HuH-7 (cell line): ENCODE results near the gene PODXL2.
"Not testable (repeated sequence)": the region's sequence is repeated elsewhere in the genome, so short reads cannot be mapped to it uniquely, and the experiment has no call there.

Experiments
- DNase-seq: peaks from one replicate; pipeline ENCODE4 v3.0.0; 2011; ENCODE audit warnings: low spot score

The PODXL2 gene

DNA sequence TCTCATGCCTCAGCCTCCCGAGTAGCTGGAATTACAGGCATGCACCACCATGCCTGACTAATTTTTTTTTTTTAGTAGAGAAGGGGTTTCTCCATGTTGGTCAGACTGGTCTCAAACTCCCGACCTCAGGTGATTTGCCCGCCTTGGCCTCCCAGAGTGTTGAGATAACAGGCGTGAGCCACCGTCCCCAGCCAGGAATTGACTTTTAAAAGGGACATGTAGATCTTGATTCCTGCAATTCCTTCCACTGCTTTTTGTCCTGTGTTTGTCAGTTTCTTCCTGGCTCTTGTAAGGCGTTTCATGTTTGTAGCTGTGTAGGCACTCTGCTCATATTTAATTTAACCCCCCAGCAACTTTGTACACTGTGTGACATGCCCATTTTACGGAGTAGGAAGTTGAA lies 23.4 kb upstream of the PODXL2 start:
- DNase-seq: not testable (repeated sequence)

GRCh38 chr3:127606086-127606805 lies 22.7 kb upstream of the PODXL2 start:
- DNase-seq: no peak

GRCh38 chr3:127606981-127607595 lies 21.9 kb upstream of the PODXL2 start:
- no peak for DNase-seq

GRCh38 chr3:127607675-127608361 lies 21.2 kb upstream of the PODXL2 start:
- no peak for DNase-seq

DNA sequence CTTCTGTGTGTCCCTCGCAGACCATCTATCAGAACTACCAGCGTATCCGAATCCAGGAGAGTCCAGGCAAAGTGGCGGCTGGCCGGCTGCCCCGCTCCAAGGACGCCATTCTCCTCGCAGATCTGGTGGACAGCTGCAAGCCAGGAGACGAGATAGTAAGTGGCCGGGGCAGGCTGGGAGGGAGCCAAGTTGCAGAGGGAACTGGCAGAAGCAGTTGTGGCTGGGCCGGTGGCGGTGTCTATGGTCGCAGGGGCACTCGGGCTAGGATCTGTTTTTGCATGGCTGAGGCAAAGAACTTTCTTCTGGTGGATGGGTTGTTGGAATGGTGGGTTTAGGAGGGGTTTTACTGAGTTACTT lies 20.6 kb upstream of the PODXL2 start:
- DNase-seq: no peak

- DNase-seq: no peak
Measured at GRCh38 chr3:127610105-127610504, 18.9 kb upstream of the PODXL2 start.

GRCh38 chr3:127611251-127611650 lies 17.7 kb upstream of the PODXL2 start:
- DNase-seq: no peak

DNA sequence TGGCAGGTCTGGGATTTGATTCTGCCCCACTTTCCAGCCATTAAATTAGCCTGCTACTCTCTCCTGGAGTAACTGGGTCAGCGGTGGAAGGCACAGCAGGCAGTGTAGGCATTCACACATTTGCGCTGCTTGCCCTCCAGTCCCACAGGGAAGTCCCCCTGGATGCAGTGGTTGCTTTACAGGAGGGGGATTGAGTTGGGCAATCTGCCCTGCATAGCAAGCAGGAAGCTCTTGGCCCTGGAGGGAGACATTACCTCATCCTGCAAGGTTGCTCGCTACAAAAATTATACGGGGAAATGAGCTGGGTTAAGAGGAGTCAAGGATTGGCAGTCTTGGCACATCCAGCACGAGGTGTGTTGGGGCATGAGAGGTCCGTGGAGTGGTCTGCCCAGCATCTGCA lies 16.0 kb upstream of the PODXL2 start:
- no peak for DNase-seq

DNA sequence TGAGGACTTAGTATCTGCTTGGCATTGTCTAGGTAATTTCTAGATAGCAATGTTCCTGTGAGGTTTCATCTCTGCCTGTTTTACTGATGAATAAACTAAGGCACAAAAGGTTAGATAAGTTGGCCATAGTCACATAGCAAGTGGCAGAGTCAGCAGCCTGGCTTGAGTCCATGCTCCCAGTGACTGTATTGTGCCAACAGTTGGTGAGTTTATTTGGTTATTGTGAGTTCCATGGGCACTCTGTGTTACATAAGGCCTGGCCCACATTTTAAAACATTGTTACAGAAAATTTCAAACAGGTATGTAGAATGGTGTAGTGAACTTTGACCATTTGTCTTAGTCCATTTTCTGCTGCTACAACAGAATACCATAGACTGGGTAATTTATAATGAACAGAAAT lies 15.6 kb upstream of the PODXL2 start:
- DNase-seq: no peak

- DNase-seq: no peak
Measured at GRCh38 chr3:127614928-127615589, 13.9 kb upstream of the PODXL2 start.

DNA sequence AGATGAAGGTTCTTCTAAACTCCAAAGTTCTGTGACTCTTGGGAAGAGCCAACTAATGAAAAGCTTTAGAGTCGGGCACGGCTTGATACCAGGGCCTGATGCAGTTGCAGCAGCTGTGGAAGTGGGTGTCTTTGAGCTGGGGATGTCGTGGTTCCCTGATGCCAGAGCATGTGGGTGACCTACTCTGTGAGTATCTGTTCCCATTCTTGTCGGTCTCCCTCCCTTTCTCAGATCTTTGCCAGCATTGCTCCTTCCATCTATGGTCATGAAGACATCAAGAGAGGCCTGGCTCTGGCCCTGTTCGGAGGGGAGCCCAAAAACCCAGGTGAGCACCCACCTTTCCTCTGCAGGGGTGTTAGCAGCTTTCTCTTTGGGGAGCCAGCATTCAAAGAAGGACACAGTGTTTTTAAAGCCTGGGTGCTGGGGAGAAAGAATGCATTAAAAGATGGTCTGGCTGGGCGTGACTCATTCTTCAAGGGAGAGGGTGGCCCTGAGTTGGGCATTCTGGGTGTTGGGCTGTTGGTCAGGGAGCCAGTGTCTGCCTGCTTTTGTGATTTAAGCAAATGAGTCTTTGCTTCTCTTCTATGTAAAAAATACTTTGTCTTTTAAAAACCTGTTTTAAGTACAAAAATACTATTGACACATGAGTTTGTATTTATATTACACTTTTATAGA lies 13.2 kb upstream of the PODXL2 start:
- DNase-seq: no peak

DNA sequence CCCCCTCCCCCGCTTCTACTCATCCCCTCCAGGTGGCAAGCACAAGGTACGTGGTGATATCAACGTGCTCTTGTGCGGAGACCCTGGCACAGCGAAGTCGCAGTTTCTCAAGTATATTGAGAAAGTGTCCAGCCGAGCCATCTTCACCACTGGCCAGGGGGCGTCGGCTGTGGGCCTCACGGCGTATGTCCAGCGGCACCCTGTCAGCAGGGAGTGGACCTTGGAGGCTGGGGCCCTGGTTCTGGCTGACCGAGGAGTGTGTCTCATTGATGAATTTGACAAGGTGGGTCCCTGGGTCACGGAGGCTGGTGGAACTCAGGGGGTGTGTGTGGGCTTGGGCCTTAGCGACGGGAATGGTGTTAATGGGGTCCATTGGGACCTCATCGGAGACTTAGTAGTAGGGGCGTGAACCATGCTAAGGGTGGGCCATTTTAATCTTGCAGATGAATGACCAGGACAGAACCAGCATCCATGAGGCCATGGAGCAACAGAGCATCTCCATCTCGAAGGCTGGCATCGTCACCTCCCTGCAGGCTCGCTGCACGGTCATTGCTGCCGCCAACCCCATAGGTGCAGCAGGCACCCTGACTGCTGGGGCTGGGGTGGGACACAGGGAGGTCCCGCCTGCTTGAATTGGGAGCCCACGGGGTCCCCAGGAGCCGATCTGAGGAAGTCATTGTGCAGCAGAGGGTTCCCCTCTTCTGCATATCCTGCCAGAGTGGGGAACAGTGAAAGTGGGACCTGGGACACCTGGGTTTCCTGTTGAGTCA lies 12.0 kb upstream of the PODXL2 start:
- DNase-seq: no peak

GRCh38 chr3:127618891-127619290 lies 10.1 kb upstream of the PODXL2 start:
- DNase-seq: no peak

DNA sequence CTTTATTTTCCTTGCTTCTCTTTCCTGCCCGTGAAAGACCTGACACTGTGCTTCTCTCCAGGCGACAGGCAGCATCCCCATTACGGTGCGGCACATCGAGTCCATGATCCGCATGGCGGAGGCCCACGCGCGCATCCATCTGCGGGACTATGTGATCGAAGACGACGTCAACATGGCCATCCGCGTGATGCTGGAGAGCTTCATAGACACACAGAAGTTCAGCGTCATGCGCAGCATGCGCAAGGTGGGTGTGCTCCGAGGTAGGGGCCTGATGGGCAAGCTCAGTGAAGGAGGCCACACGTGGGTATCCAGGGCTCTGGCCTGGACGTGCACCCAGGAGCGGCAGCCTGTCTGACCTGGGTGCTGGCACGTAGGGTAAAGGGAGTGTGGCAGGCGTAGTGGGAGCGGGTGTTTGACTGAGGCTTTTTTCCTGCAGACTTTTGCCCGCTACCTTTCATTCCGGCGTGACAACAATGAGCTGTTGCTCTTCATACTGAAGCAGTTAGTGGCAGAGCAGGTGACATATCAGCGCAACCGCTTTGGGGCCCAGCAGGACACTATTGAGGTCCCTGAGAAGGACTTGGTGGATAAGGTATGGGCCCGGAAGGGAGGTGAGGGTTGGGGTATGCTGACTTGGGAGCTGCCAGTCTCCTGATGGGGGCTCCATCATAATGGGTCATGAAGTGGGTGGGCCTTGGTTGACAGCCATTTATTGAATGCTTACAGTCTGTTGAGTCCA lies 8.2 kb upstream of the PODXL2 start:
- no peak for DNase-seq

GRCh38 chr3:127622031-127622430 lies 7.0 kb upstream of the PODXL2 start:
- no peak for DNase-seq

DNA sequence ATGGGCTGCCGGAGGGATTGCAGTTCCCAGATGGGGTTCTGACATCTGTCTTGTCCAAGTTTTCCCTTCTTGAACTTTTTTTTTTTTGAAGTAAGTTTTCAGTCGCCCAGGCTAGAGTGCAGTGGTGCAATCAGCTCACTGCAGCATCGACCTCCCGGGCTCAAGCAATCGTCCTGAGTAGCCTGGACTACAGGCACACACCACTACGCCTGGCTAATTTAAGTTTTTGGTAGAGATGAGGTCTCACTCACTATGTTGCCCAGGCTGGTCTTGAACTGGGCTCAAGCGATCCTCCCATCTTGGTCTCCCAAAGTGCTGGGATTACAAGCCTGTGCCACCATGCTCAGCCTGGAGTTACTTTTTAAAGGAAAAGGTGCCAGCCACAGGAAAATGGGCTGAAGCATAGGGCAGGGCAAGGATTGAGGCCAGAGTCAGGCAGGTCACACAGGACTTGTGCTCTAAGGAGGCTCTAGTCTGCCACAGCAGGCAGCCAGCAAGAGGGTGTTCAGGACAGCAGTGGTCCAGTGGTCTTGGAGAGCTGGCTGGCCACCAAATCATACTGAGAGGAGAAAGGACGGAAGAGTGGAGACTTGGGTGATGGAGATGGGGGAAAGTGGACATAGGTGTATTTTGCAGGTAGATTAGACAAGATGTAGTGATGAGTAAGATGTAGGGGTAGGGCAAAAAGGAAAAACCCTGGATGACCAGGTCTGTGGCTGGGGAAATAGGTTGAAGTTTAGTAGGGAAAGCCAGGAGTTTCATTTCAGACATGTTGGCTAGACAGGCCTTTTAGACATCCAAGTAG lies 6.0 kb upstream of the PODXL2 start:
- no peak for DNase-seq

DNA sequence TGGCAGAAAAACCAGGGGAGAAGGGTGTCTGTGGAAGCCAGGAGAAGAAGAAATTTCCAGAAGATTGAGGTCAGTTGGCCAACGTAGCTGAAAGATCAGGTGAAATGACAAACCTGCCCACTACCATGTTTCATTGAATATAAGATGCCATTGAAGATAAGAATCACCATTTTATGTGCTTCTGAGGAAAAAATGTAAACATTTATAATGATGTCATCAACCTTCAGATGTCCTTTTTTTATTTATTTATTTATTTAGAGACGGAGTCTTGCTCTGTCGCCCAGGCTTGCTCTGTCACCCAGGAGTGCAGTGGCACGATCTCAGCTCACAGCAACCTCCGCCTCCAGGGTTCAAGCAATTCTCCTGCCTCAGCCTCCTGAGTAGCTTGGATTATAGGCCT lies 4.9 kb upstream of the PODXL2 start:
- no peak for DNase-seq

- no peak for DNase-seq
Measured at GRCh38 chr3:127625821-127626220, 3.2 kb upstream of the PODXL2 start.

GRCh38 chr3:127628426-127628787 lies 578 bp upstream of the PODXL2 start:
- DNase-seq: no peak
